Airway epithelial cell (primary cell): Measurements from ENCODE around the gene PCDHGA3. TPM values are rescaled to one million over a fixed set of nuclear protein-coding genes. Genes with fewer than 3 reads are reported as not detected.

Experiments
- total RNA-seq: library from RNA; depleted of rRNA; stranded (reverse); fragments of >200 nt; gene quantifications from 2 replicates; pipeline ENCODE4 v1.2.3, GENCODE V29; 2015

PCDHGA3 gene
- total RNA-seq, result 0.14 and 0.21 TPM in 2 replicates

GRCh38 chr5:141343242-141343952 lies at the start of gene PCDHGA3:
PCDHGA3 (plus strand) TSS chr5:141343829; CDS start chr5:141344034, 205 bp downstream.

GRCh38 chr5:141303756-141304155 lies 39.9 kb upstream of the PCDHGA3 start, which contains the start of gene SLC25A2:
SLC25A2 (minus strand) TSS chr5:141304049; CDS start chr5:141303865, 184 bp downstream.

GRCh38 chr5:141320225-141321169 lies 23.1 kb upstream of the PCDHGA3 start, which contains the start of gene TAF7:
TAF7 (minus strand) TSS chr5:141320784; CDS start chr5:141320044, 740 bp downstream.

DNA sequence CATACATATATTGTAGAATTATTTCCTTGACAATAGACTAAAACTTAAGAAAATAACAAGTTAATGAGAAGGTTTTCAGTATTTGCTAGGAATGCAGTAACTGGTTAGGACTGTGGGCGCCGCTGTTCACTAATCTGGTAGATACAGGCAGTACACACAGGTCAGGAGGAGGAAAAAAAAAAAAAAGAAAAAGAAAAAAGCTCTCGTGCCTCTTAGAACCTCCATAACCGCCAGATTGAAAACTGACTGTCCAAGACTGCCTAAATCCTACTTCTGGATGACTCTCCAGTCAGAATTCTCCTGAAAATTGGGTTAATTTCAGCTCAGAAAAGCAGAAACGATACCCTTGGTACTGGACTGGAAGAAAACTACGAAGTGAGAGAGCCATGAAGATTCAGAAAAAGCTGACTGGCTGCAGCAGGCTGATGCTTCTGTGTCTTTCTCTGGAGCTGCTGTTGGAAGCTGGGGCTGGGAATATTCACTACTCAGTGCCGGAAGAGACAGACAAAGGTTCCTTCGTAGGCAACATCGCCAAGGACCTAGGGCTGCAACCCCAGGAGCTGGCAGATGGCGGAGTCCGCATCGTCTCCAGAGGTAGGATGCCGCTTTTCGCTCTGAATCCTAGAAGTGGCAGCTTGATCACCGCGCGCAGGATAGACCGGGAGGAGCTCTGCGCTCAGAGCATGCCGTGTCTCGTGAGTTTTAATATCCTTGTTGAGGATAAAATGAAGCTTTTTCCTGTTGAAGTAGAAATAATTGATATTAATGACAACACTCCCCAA lies 13.1 kb upstream of the PCDHGA3 start, which contains the start of gene PCDHGA1:
PCDHGA1 (plus strand) TSS at position 216 of the 782 bp plus-strand sequence.

DNA sequence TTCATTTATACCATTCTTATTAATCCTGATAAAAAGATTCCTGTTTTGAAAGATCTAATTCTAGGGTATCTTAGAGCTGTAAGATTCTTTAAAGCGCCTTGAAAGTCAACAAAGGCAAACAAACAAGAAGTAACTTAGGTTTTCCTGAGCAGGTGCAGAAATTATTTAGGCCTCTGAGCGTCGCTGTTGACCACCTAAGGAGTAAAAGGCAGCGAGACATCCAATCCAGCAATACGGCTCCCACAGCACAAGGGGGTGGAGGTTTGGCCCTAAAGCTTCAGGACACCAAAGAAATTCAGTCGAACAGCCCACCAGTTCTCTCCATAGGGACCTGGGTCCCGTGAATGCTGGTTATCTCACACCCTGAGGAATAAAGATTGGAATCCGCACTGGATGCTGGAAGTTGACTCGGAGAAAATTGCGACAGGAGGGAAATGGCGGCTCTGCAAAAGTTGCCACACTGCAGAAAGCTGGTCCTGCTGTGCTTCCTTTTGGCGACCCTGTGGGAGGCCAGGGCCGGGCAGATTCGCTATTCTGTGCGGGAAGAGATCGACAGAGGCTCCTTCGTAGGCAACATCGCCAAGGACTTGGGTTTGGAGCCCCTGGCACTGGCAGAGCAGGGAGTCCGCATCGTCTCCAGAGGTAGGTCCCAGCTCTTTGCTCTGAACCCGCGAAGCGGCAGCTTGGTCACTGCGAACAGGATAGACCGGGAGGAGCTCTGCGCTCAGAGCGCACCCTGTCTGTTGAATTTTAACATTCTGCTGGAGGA lies 4.9 kb upstream of the PCDHGA3 start, which contains the start of gene PCDHGA2:
PCDHGA2 (plus strand) TSS at position 223 of the 769 bp plus-strand sequence.

DNA sequence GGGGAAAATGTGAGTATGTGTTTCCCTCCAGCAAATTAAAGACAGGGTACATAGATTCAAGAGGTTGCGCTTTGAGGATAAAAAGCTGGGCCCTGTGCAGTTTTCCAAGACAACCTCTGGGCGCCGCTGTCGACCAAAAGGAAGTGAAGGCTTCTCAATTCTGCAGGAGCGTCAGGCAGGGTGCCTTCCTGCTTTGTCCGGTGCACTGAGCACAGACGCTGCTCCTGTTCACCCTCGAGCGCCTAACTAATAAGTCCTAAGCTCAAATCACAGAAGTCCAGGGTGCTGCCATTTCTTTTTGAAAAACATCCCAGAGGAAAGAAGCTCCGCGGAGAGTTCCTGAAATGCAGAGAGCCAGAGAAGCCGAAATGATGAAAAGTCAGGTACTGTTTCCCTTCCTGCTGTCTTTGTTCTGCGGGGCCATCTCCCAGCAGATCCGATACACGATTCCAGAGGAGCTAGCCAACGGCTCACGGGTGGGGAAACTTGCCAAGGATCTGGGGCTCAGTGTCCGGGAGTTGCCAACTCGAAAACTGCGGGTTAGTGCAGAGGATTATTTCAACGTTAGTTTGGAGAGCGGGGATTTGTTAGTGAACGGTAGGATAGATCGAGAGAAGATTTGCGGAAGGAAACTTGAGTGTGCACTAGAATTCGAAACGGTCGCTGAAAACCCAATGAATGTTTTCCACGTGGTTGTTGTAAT lies 6.4 kb downstream of the PCDHGA3 start, which contains the start of gene PCDHGB1:
PCDHGB1 (plus strand) TSS at position 183 of the 703 bp plus-strand sequence; CDS start at position 345, 162 bp downstream.

DNA sequence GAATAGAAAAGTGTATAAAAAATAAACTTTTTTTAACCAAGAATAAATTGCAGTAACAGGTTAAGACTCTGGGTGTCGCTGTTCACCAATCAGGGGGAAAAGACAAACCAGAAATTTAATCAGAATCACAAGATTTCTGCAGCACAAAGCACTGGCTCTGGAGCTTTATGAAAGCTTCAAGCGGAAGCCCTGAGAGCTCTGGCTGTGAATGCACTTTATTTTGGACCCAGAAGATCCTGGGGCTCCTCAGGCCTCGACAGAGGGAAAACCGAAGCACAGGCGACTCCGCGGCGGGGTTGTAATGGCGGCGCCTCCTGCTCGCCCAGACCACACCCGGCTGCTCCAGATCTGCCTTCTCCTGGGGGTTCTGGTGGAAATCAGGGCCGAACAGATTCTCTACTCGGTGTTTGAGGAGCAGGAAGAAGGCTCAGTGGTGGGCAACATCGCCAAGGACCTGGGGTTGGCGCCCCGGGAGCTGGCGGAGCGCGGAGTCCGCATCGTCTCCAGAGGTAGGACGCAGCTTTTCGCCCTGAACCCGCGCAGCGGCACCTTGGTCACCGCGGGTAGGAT lies 11.4 kb downstream of the PCDHGA3 start, which contains the start of gene PCDHGA4:
PCDHGA4 (plus strand) TSS at position 122 of the 570 bp plus-strand sequence; CDS start at position 209, 87 bp downstream.

GRCh38 chr5:141359790-141360426 lies 16.3 kb downstream of the PCDHGA3 start, which contains the start of gene PCDHGB2:
PCDHGB2 (plus strand) TSS chr5:141359994; CDS start chr5:141360136, 142 bp downstream.

GRCh38 chr5:141363952-141364660 lies 20.5 kb downstream of the PCDHGA3 start, which contains the start of gene PCDHGA5:
PCDHGA5 (plus strand) TSS chr5:141364162; CDS start chr5:141364331, 169 bp downstream.

GRCh38 chr5:141369994-141370848 lies 26.6 kb downstream of the PCDHGA3 start, which contains the start of gene PCDHGB3:
PCDHGB3 (plus strand) TSS chr5:141370242; CDS start chr5:141370395, 153 bp downstream.

GRCh38 chr5:141373673-141374317 lies 30.2 kb downstream of the PCDHGA3 start, which contains the start of gene PCDHGA6:
PCDHGA6 (plus strand) TSS chr5:141373891; CDS start chr5:141374084, 193 bp downstream.

GRCh38 chr5:141382469-141383294 lies 39.1 kb downstream of the PCDHGA3 start, which contains the start of gene PCDHGA7:
PCDHGA7 (plus strand) TSS chr5:141382742; CDS start chr5:141382900, 158 bp downstream.

GRCh38 chr5:141387557-141388311 lies 44.1 kb downstream of the PCDHGA3 start, which contains the start of gene PCDHGB4:
PCDHGB4 (plus strand) TSS chr5:141387698; CDS start chr5:141387885, 187 bp downstream.

DNA sequence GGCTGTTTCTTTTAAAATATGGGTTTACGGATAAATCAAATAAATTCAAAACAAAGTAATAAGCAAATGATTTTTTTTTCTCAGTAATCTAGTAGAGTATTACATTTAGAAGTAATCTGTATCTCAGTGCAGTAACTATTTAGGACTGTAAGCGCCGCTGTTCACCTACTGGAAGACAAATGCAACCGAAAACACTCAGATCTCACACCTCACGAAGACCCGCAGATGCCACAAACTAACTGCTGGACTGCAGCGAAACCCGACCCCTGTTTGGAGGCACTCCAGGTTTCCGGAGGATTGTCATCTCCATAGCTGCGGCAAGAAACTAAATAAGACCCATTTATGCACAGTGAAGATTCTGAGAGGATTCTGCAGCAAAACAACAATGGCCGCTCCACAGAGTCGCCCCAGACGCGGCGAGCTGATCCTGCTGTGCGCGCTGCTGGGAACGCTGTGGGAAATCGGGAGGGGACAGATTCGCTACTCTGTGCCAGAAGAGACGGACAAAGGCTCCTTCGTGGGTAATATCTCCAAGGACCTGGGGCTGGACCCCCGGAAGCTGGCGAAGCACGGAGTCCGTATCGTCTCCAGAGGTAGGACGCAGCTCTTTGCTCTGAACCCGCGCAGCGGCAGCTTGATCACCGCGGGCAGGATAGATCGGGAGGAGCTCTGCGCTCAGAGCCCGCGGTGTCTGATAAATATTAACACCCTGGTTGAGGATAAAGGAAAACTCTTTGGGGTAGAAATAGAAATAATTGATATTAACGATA lies 49.0 kb downstream of the PCDHGA3 start, which contains the start of gene PCDHGA8:
PCDHGA8 (plus strand) TSS at position 205 of the 770 bp plus-strand sequence; CDS start at position 386, 181 bp downstream.

